H9 (cell line): ENCODE measurements around the gene MAGEA1. TPM values are rescaled to one million over a fixed set of nuclear protein-coding genes. Genes with fewer than 3 reads are reported as not detected.

Source experiments
- DNase-seq: peaks from one replicate; pipeline ENCODE4 v3.0.0-alpha.2; 2017
- H2AFZ ChIP-seq: one replicate; pipeline ENCODE4 v1.6.1; 2013; ENCODE audit warnings: mild to moderate bottlenecking, low read length, control low read depth, moderate library complexity
- H2AK5ac ChIP-seq: 2 replicates; pipeline ENCODE4 v1.6.1; 2013; ENCODE audit warnings: low read length, control low read depth, mixed read lengths; ENCODE audit not compliant: insufficient read length
- H2BK120ac ChIP-seq: one replicate; pipeline ENCODE4 v1.6.1; 2013; ENCODE audit warnings: low read depth, mild to moderate bottlenecking, low read length, control low read depth, inconsistent platforms; ENCODE audit not compliant: poor library complexity, severe bottlenecking
- H2BK12ac ChIP-seq: 2 replicates; pipeline ENCODE4 v1.6.1; 2013; ENCODE audit warnings: low read length, control low read depth, mixed read lengths, low read depth; ENCODE audit not compliant: insufficient read length
- H2BK15ac ChIP-seq: 2 replicates; pipeline ENCODE4 v1.6.1; 2013; ENCODE audit warnings: low read depth, low read length, control low read depth
- H2BK20ac ChIP-seq: one replicate; pipeline ENCODE4 v1.6.1; 2013; ENCODE audit warnings: low read depth, mild to moderate bottlenecking, low read length, control low read depth, inconsistent platforms; ENCODE audit not compliant: poor library complexity, severe bottlenecking
- H2BK5ac ChIP-seq: 2 replicates; pipeline ENCODE4 v1.6.1; 2013; ENCODE audit warnings: low read length, control low read depth, mixed read lengths; ENCODE audit not compliant: insufficient read length
- H3K14ac ChIP-seq: 2 replicates; pipeline ENCODE4 v1.6.1; 2013; ENCODE audit warnings: low read length, control low read depth; ENCODE audit not compliant: insufficient read depth
- H3K18ac ChIP-seq: 2 replicates; pipeline ENCODE4 v1.6.1; 2013; ENCODE audit warnings: low read depth, mild to moderate bottlenecking, mixed read lengths, low read length, control low read depth; ENCODE audit not compliant: insufficient read length
- H3K23ac ChIP-seq: 2 replicates; pipeline ENCODE4 v1.6.1; 2013; ENCODE audit warnings: low read length, control low read depth, mixed read lengths, low read depth; ENCODE audit not compliant: insufficient read length
- H3K23me2 ChIP-seq: 2 replicates; pipeline ENCODE4 v1.6.1; 2013; ENCODE audit warnings: low read depth, mild to moderate bottlenecking, mixed read lengths, low read length, control low read depth; ENCODE audit not compliant: insufficient read length, poor library complexity, severe bottlenecking
- H3K27ac ChIP-seq: 2 replicates; pipeline ENCODE4 v1.5.1; 2013; ENCODE audit warnings: low read length, control low read depth, mixed read lengths, low read depth; ENCODE audit not compliant: insufficient read length
- H3K27me3 ChIP-seq: 2 replicates; pipeline ENCODE4 v1.6.1; 2013; ENCODE audit warnings: low read length, control low read depth, inconsistent platforms; ENCODE audit not compliant: insufficient read depth
- H3K4ac ChIP-seq: 2 replicates; pipeline ENCODE4 v1.6.1; 2013; ENCODE audit warnings: low read depth, mild to moderate bottlenecking, control low read depth, inconsistent platforms, low read length, moderate library complexity
- H3K4me1 ChIP-seq: 2 replicates; pipeline ENCODE4 v1.6.1; 2013; ENCODE audit warnings: low read length, control low read depth, inconsistent platforms; ENCODE audit not compliant: insufficient read depth
- H3K4me2 ChIP-seq: 2 replicates; pipeline ENCODE4 v1.6.1; 2013; ENCODE audit warnings: low read length, control low read depth, mixed read lengths; ENCODE audit not compliant: insufficient read length, insufficient read depth
- H3K56ac ChIP-seq: 2 replicates; pipeline ENCODE4 v1.6.1; 2013; ENCODE audit warnings: low read depth, mild to moderate bottlenecking, mixed read lengths, low read length, control low read depth; ENCODE audit not compliant: insufficient read length
- H3K79me1 ChIP-seq: 2 replicates; pipeline ENCODE4 v1.6.1; 2013; ENCODE audit warnings: low read depth, mild to moderate bottlenecking, moderate library complexity, low read length, control low read depth, inconsistent platforms; ENCODE audit not compliant: insufficient read depth, poor library complexity, severe bottlenecking
- H3K79me2 ChIP-seq: 2 replicates; pipeline ENCODE4 v1.6.1; 2013; ENCODE audit warnings: low read length, control low read depth, inconsistent platforms; ENCODE audit not compliant: insufficient read depth
- H3K9ac ChIP-seq: 2 replicates; pipeline ENCODE4 v1.6.1; 2013; ENCODE audit warnings: low read length, control low read depth, mixed read lengths; ENCODE audit not compliant: insufficient read length; ENCODE audit errors: extremely low read depth
- H3K9me3 ChIP-seq: one replicate; pipeline ENCODE4 v1.6.1; 2013; ENCODE audit warnings: low read depth, low read length, inconsistent platforms; ENCODE audit not compliant: control insufficient read depth
- H3T11ph ChIP-seq: one replicate; pipeline ENCODE4 v1.6.1; 2013; ENCODE audit warnings: mild to moderate bottlenecking, low read length, control low read depth, inconsistent platforms
- H4K20me1 ChIP-seq: one replicate; pipeline ENCODE4 v1.6.1; 2013; ENCODE audit not compliant: control insufficient read depth, insufficient read length, insufficient read depth
- H4K5ac ChIP-seq: 2 replicates; pipeline ENCODE4 v1.6.1; 2013; ENCODE audit warnings: low read depth, mild to moderate bottlenecking, mixed read lengths, low read length, control low read depth; ENCODE audit not compliant: insufficient read length
- H4K8ac ChIP-seq: replicated peaks from 2 replicates; pipeline ENCODE4 v1.6.1; 2013; ENCODE audit warnings: low read length, control low read depth, mixed read lengths, low read depth; ENCODE audit not compliant: insufficient read length
- H4K91ac ChIP-seq: 2 replicates; pipeline ENCODE4 v1.6.1; 2013; ENCODE audit warnings: low read depth, mild to moderate bottlenecking, moderate library complexity, mixed read lengths, low read length, control low read depth; ENCODE audit not compliant: insufficient read length
- H3K27ac Mint-ChIP-seq, 3 experiments: 2 replicates in 2 of 3; 3 replicates in 1 of 3; pipeline ENCODE4 v1.8.0; 2020 to 2021; ENCODE audit warnings: mixed read lengths in 3 of 3, mild to moderate bottlenecking in 1 of 3, moderate library complexity in 1 of 3
- H3K27me3 Mint-ChIP-seq: 2 replicates; pipeline ENCODE4 v1.8.0; 2021; ENCODE audit warnings: low read depth, mild to moderate bottlenecking, moderate library complexity, mixed read lengths
- H3K36me3 Mint-ChIP-seq, 3 experiments: 2 replicates in 2 of 3; 3 replicates in 1 of 3; pipeline ENCODE4 v1.8.0; 2020 to 2021; ENCODE audit warnings: low read depth in 3 of 3, mixed read lengths in 3 of 3; ENCODE audit not compliant: insufficient read depth in 1 of 3
- H3K4me1 Mint-ChIP-seq, 2 experiments: 2 replicates each; pipeline ENCODE4 v1.8.0; 2020; ENCODE audit warnings: mixed read lengths in 2 of 2
- H3K4me3 Mint-ChIP-seq, 2 experiments: 2 replicates in 1 of 2; 3 replicates in 1 of 2; pipeline ENCODE4 v1.8.0; 2020 to 2021; ENCODE audit warnings: mild to moderate bottlenecking in 2 of 2, mixed read lengths in 2 of 2, moderate library complexity in 1 of 2
- H3K9me3 Mint-ChIP-seq, 2 experiments: 2 replicates in 1 of 2; 3 replicates in 1 of 2; pipeline ENCODE4 v1.8.0; 2020; ENCODE audit warnings: mild to moderate bottlenecking in 2 of 2, mixed read lengths in 2 of 2, moderate library complexity in 1 of 2
- WGBS: extraction: QIAGEN DNeasy Blood & Tissue Kit; methylation state at CpG from one replicate; pipeline ENCODE4 v1.1.7; 2013; ENCODE audit warnings: missing lambda C conversion rate, low lambda C conversion rate, mixed read lengths; ENCODE audit not compliant: insufficient read length; ENCODE audit errors: extremely low coverage; 5-methylcytosine and 5-hydroxymethylcytosine counted together
- total RNA-seq: library from RNA; stranded (reverse); gene quantifications from 2 replicates; pipeline ENCODE4 v1.2.1, GENCODE V29; 2021
- TF ChIP-seq, protein P1 (sequence below): fragments of 200-600 bp; sonication (generic); conservative IDR thresholded peaks from 3 replicates; pipeline ENCODE4 v1.8.0; 2021; ENCODE audit warnings: antibody characterized with exemption, mild to moderate bottlenecking

Gene MAGEA1
- total RNA-seq, 1 experiment from 2014 or later = not detected

DNA sequence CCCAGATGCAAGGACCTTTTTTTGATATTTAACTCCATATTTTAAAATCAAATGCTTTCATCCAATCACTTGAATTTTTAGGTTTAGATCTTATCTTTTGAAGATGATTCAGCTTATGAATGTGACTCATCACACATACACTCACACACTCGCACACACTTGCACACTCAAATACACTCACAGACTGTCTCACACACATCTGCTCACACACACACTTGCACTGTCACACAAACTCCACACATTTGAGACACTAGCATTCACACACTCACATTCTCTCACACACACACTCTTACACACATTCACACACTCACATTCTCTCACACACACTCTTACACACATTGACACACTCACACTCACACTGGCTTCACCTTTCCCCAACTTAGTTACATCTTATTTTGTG, 37.8 kb downstream of the MAGEA1 start:
- Histone ChIP-seq H3K4me2 (no peak overlapping the region), H4K20me1 (no peaks in the 10 kb centered on the region), H3T11ph (no peak overlapping the region), H3K23me2 (no peaks in the 10 kb centered on the region), H2BK15ac (no peak overlapping the region), H3K9me3 (peaks cover 47% of the 10 kb centered on the region), H3K4ac (no peak overlapping the region), H3K56ac (no peak overlapping the region), H2AK5ac (no peak overlapping the region), H3K9ac (no peak overlapping the region), H3K14ac (no peak overlapping the region), H3K23ac (no peak overlapping the region), H2AFZ (no peak overlapping the region), H3K27ac (no peak overlapping the region), H2BK20ac (no peak overlapping the region), H3K4me1 (no peaks in the 10 kb centered on the region), H4K8ac (no peak overlapping the region), H3K79me1 (no peaks in the 10 kb centered on the region), H4K91ac (no peak overlapping the region), H3K27me3 (no peaks in the 10 kb centered on the region), H3K18ac (no peak overlapping the region), H2BK12ac (no peak overlapping the region), H4K5ac (no peak overlapping the region), H2BK120ac (no peak overlapping the region), H2BK5ac (no peak overlapping the region), H3K79me2 (no peaks in the 10 kb centered on the region)
- Mint-ChIP-seq H3K9me3 (peaks cover 41 to 58% of the 10 kb centered on the region in 2 experiments), H3K27ac (no peak overlapping the region), H3K4me3 (no peak overlapping the region), H3K27me3 (peaks cover 2% of the 10 kb centered on the region), H3K36me3 (peaks cover 0 to 6% (median 0%) of the 10 kb centered on the region in 3 experiments; a peak in 2 of 7 replicates), H3K4me1 (no peaks in the 10 kb centered on the region)
- WGBS = no CpG with 5 or more reads among the region's 1 CpG
- TF ChIP-seq, protein P1, sequence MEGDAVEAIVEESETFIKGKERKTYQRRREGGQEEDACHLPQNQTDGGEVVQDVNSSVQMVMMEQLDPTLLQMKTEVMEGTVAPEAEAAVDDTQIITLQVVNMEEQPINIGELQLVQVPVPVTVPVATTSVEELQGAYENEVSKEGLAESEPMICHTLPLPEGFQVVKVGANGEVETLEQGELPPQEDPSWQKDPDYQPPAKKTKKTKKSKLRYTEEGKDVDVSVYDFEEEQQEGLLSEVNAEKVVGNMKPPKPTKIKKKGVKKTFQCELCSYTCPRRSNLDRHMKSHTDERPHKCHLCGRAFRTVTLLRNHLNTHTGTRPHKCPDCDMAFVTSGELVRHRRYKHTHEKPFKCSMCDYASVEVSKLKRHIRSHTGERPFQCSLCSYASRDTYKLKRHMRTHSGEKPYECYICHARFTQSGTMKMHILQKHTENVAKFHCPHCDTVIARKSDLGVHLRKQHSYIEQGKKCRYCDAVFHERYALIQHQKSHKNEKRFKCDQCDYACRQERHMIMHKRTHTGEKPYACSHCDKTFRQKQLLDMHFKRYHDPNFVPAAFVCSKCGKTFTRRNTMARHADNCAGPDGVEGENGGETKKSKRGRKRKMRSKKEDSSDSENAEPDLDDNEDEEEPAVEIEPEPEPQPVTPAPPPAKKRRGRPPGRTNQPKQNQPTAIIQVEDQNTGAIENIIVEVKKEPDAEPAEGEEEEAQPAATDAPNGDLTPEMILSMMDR = no peak
- no peak for DNase-seq
